ENCODE measurements around the gene ANKHD1.
A peak's percentile ranks its signal among the peaks of the same experiment; 100 is the strongest.

Gene ANKHD1

DNA sequence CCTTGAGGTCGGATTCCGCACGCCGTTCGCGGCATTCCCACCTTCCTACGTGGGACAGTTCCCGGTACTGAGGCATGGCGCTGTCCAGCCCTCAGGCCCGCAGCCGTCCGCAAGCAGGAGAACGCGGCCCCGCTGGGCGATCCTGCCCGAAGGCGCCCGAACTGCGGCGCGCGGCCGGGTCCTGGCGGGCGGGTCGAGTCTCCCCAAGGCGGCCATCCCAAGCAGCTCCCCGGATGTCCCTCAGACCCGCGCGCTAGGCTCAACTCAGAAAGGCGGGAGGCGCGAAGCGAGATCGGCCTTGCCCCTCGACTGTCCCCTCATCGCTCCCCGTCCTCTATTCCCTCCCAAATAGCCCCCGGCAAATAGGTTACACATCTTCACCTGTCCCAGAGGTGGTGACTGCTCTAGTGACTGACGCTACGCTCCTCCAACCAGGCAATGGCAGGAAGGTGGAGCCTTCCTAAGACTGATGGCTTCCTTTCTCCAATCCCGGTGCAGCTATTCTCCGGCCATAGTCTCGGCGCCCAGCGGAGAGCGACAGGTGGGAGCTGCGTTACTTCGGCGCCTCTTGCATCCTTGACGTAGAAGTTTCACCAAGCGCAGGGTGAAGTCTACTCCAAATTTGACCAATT lies 787 bp upstream of the ANKHD1 start:
- H3K4me1 ChIP-seq (ENCODE audit: insufficient read depth, poor library complexity, severe bottlenecking) = peaks cover 24% of the 10 kb centered on the region
- H3K9me3 ChIP-seq (ENCODE audit: severe bottlenecking) = no peaks in the 10 kb centered on the region
- no peaks in the 10 kb centered on the region for H3K27me3 ChIP-seq (ENCODE audit: insufficient read depth, poor library complexity, severe bottlenecking)
- H3K4me3 ChIP-seq (ENCODE audit: severe bottlenecking) = peak overlapping the region; percentile 62
- peak overlapping the region; percentile 63 for H3K27ac ChIP-seq (ENCODE audit: poor library complexity, severe bottlenecking)
- peak; percentile 96 for DNase-seq (ENCODE audit: low spot score)
- H3K36me3 ChIP-seq (ENCODE audit: low read depth) = peaks cover 3% of the 10 kb centered on the region; the same call in 1 of the 2 replicates
- TF ChIP-seq, protein P1, sequence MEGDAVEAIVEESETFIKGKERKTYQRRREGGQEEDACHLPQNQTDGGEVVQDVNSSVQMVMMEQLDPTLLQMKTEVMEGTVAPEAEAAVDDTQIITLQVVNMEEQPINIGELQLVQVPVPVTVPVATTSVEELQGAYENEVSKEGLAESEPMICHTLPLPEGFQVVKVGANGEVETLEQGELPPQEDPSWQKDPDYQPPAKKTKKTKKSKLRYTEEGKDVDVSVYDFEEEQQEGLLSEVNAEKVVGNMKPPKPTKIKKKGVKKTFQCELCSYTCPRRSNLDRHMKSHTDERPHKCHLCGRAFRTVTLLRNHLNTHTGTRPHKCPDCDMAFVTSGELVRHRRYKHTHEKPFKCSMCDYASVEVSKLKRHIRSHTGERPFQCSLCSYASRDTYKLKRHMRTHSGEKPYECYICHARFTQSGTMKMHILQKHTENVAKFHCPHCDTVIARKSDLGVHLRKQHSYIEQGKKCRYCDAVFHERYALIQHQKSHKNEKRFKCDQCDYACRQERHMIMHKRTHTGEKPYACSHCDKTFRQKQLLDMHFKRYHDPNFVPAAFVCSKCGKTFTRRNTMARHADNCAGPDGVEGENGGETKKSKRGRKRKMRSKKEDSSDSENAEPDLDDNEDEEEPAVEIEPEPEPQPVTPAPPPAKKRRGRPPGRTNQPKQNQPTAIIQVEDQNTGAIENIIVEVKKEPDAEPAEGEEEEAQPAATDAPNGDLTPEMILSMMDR (IDR thresholded peaks at IDR 0.05; ENCODE audit: poor library complexity, severe bottlenecking) = no peak
- peak; percentile 82 for ATAC-seq (ENCODE audit: low read depth)

DNA sequence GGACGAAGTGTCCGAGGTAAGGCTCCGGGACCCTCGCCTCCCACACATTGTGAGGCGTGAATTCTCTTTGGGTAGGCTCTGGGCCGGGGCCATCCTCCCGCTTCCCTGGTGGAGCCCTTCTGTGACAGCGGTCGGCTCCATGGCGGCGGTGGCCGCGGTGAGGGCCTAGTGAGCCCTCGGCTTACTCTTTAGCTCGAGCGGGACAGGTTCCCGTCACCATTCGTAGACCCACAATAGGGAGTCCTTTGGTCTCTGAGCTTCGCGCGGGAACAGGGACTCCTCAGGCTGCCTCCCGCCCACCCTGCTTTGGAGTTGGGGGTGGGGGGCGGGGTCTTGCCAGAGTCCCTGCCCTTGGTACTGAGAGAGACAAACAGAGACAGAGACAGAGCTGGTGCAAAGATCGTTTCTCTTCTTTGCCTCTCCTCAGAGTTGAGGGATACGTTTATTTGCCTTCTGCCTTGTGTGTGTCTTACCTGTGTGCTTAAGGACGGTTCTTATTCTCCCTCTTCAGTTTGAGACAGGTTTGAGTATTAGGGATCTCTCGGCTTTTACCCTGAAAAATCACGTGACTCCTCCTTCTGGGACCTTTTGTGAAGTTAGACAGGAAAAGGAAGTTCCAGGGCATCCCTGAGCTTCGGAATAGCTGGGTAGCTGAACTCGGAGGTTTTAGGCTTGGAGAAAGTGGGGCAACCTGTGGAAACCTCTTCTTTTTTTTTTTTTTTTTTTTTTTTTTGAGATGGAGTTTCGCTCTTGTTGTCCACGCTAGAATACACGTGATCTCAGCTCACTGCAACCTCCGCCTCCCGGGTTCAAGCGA lies 833 bp downstream of the ANKHD1 start:
- ATAC-seq (ENCODE audit: low read depth) (no peak), DNase-seq (ENCODE audit: low spot score) (no peak)
- H3K27ac ChIP-seq (ENCODE audit: poor library complexity, severe bottlenecking) = peak overlapping the region; percentile 63
- no peaks in the 10 kb centered on the region for H3K9me3 ChIP-seq (ENCODE audit: severe bottlenecking)
- peak overlapping the region; percentile 62 for H3K4me3 ChIP-seq (ENCODE audit: severe bottlenecking)
- peaks cover 24% of the 10 kb centered on the region for H3K4me1 ChIP-seq (ENCODE audit: insufficient read depth, poor library complexity, severe bottlenecking)
- TF ChIP-seq, protein P1 (IDR thresholded peaks at IDR 0.05; ENCODE audit: poor library complexity, severe bottlenecking) = no peak
- H3K36me3 ChIP-seq (ENCODE audit: low read depth) = peaks cover 14% of the 10 kb centered on the region; the same call in 1 of the 2 replicates
- H3K27me3 ChIP-seq (ENCODE audit: insufficient read depth, poor library complexity, severe bottlenecking) = no peaks in the 10 kb centered on the region

DNA sequence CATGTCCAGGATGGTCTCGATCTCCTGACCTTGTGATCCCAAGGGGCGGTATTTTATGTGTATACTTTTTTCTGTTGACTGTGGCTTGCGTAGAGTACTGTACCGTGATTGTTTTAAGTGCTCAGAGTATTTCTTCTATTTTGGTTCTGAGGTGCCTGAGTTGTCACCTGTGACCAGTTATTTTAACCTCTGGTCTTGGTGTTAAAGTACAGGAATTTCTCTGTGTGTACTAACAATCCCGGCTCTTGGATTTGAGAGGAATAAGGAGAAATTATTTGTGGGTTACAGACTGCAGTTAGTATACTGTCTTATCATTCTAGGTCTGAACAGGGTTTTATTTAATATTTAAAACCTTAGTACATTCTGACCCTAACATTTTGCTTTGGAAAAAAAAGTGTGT lies 2.0 kb downstream of the ANKHD1 start:
- peaks cover 20% of the 10 kb centered on the region for H3K4me1 ChIP-seq (ENCODE audit: insufficient read depth, poor library complexity, severe bottlenecking)
- no peaks in the 10 kb centered on the region for H3K9me3 ChIP-seq (ENCODE audit: severe bottlenecking)

DNA sequence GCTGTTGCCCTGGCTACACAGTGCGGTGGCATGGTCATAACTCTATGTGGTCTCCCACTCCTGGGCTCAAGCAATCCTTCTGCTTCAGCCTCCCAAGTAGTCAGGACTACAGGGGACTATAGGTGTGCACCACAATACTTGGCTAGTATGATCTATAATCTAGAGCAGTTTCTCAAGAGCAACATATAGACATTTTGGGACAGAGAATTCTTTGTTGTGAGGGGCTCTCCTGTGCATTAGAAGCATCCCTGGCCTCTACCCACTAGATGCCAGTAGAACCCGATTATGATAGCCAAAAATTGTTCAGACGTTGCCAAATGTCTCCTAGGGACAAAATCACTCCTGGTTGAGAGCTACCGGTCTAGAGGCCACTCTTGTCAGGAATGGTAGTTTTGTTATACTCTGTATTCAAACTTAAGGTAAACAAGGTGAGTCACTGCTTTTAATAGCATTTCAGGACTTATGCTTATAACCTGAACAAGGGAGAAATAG lies 7.2 kb downstream of the ANKHD1 start:
- Histone ChIP-seq H3K27ac (ENCODE audit: poor library complexity, severe bottlenecking) (peak overlapping the region; percentile 7), H3K4me3 (ENCODE audit: severe bottlenecking) (no peak overlapping the region), H3K36me3 (ENCODE audit: low read depth) (peaks cover 37% of the 10 kb centered on the region), H3K4me1 (ENCODE audit: insufficient read depth, poor library complexity, severe bottlenecking) (peaks cover 14% of the 10 kb centered on the region), H3K9me3 (ENCODE audit: severe bottlenecking) (no peaks in the 10 kb centered on the region), H3K27me3 (ENCODE audit: insufficient read depth, poor library complexity, severe bottlenecking) (no peaks in the 10 kb centered on the region)
- TF ChIP-seq, protein P1 (IDR thresholded peaks at IDR 0.05; ENCODE audit: poor library complexity, severe bottlenecking) = peak; percentile 13
- ATAC-seq (ENCODE audit: low read depth) = peak; percentile 92
- DNase-seq (ENCODE audit: low spot score) = no peak

More for the DNA sequence above, 2.0 kb downstream of the ANKHD1 start:
- TF ChIP-seq, protein P1 (IDR thresholded peaks at IDR 0.05; ENCODE audit: poor library complexity, severe bottlenecking) = no peak
- no peaks in the 10 kb centered on the region for H3K27me3 ChIP-seq (ENCODE audit: insufficient read depth, poor library complexity, severe bottlenecking)
- H3K4me3 ChIP-seq (ENCODE audit: severe bottlenecking) = peak overlapping the region; percentile 62
- DNase-seq (ENCODE audit: low spot score) = no peak
- no peak overlapping the region for H3K27ac ChIP-seq (ENCODE audit: poor library complexity, severe bottlenecking)
- no peak for ATAC-seq (ENCODE audit: low read depth)
- peaks cover 14% of the 10 kb centered on the region; the same call in 1 of the 2 replicates for H3K36me3 ChIP-seq (ENCODE audit: low read depth)
